GM12864 (cell line): Measurements from ENCODE around the gene DNAJB5.

ENCODE experiments used
- DNase-seq: peaks from one replicate; pipeline ENCODE4 v3.0.0-alpha.2; 2011; ENCODE audit warnings: low read depth
- H3K4me3 ChIP-seq: 2 replicates; pipeline ENCODE4 v1.5.1; 2011; ENCODE audit warnings: mild to moderate bottlenecking, low read depth, low read length, control low read depth
- TF ChIP-seq, protein P1 (sequence below): IDR thresholded peaks from 2 replicates; pipeline ENCODE4 v1.5.1; 2011; ENCODE audit warnings: low read depth, mild to moderate bottlenecking, moderate library complexity, low read length, control low read depth, inconsistent platforms; ENCODE audit errors: missing control alignments

The DNAJB5 gene

DNA sequence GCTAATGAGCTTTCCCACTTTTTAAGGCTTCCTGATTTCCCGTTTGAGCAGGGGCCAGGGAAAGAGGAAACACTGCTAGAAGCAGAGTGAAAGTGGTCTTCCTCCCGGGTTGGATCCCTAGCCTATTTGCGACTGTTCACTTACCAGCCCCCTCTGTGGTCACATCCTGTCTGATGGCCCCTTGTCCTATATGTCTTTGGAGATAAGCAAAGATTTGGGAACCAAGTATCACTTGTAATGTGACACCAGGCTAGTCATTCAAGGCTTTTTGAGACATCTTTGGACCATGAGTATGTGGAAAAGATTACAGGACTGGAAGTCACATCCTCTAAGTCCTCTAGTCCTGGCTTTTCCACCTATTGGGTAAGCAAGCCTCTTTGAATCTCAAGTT is 6.1 kb downstream of the DNAJB5 start:
- H3K4me3 ChIP-seq, result no peak overlapping the region
- TF ChIP-seq, protein P1, sequence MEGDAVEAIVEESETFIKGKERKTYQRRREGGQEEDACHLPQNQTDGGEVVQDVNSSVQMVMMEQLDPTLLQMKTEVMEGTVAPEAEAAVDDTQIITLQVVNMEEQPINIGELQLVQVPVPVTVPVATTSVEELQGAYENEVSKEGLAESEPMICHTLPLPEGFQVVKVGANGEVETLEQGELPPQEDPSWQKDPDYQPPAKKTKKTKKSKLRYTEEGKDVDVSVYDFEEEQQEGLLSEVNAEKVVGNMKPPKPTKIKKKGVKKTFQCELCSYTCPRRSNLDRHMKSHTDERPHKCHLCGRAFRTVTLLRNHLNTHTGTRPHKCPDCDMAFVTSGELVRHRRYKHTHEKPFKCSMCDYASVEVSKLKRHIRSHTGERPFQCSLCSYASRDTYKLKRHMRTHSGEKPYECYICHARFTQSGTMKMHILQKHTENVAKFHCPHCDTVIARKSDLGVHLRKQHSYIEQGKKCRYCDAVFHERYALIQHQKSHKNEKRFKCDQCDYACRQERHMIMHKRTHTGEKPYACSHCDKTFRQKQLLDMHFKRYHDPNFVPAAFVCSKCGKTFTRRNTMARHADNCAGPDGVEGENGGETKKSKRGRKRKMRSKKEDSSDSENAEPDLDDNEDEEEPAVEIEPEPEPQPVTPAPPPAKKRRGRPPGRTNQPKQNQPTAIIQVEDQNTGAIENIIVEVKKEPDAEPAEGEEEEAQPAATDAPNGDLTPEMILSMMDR, result no peak
- DNase-seq, result no peak

DNA sequence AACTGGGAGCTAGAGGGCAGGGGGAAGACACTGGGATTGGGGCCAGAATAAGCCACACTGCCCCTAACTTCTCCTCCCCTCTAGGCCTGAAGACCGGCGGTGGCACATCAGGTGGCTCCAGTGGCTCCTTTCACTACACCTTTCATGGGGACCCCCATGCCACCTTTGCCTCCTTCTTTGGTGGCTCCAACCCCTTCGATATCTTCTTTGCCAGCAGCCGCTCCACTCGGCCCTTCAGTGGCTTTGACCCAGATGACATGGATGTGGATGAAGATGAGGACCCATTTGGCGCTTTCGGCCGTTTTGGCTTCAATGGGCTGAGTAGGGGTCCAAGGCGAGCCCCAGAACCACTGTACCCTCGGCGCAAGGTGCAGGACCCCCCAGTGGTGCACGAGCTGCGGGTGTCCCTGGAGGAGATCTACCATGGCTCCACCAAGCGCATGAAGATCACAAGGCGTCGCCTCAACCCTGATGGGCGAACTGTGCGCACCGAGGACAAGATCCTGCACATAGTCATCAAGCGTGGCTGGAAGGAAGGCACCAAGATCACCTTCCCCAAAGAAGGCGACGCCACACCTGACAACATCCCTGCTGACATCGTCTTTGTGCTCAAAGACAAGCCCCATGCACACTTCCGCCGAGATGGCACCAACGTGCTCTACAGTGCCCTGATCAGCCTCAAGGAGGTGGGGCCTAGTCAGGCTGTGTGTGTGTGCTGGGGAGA is 6.8 kb downstream of the DNAJB5 start:
- no peak overlapping the region for H3K4me3 ChIP-seq
- TF ChIP-seq, protein P1, result no peak
- DNase-seq, result no peak

DNA sequence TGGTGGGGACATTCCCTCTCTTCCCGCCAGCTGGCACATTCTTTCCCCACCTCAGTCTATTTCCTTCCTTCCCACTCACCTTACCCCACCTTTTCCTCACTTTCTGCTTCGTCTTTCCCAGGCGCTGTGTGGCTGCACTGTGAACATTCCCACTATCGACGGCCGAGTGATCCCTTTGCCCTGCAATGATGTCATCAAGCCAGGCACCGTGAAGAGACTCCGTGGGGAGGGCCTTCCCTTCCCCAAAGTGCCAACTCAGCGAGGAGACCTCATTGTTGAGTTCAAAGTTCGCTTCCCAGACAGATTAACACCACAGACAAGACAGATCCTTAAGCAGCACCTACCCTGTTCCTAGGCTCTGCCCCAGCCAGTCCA is 7.3 kb downstream of the DNAJB5 start:
- TF ChIP-seq, protein P1, result no peak
- no peak for DNase-seq
- H3K4me3 ChIP-seq, result no peak overlapping the region

DNA sequence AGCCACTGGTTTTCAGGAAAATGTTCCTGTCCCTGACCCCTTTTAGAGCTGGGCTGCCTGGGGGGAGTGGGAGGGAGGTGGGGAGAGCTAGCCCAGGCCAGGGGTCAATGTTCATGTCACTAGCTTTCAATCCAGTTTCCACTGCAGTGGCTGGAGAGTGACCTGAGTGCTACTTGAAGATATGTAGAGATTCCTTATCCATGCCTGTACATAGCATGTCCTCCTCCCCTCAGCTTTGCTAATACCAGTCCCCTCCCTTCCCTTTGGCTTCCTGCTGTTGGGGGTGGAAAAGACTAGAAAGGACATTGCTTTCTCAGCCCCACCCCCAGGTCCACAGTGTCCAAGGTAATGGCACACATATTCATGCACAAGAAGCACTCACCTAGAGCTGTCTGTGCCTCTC is 7.8 kb downstream of the DNAJB5 start:
- no peak for DNase-seq
- H3K4me3 ChIP-seq, result no peak overlapping the region
- TF ChIP-seq, protein P1, result no peak

DNA sequence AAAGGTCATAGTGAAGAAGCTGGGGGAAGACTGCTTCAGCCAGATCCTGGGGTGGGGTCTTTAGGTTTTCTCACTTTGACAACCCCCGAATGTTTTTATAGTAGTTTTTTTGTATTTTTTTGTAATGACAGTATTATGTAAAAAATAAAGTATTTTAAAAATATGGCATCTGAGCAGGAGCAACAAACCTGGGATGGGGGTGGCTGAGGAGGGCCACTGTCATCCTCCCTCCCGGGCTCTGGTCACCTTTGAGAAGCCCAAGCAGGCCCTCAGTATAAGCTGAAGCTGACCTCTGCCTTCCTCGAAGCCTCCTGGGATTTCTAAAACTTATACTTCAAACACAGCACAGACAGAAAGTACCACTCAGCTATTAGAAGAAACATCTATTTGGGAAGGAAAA is 8.7 kb downstream of the DNAJB5 start:
- TF ChIP-seq, protein P1, result no peak
- H3K4me3 ChIP-seq, result no peak overlapping the region
- DNase-seq, result no peak

DNA sequence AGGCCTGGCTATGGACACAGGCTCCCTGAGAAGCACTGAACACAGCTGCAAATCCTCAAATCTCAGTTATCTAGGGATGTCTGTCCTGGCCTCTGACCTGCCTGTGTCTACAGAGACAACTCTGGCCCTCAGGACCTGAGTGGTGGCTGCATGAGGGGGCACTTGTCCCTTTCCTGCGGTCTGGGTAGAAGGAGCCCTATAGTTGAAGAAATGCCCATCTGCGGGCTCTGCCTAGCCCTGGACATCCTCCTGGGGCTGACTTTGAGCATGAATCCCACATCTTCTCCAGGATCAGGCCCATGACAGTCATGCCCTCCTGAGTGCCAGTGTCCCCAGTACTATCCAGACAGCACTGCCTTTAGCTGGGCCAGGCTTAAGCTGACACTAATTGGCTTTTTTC is 10.0 kb downstream of the DNAJB5 start:
- TF ChIP-seq, protein P1, result no peak
- no peak for DNase-seq
- no peak overlapping the region for H3K4me3 ChIP-seq
